IPS DF 19.7 (cell line): Measurements from ENCODE around the gene GPRIN2.
"Not testable (repeated sequence)": the region's sequence is repeated elsewhere in the genome, so short reads cannot be mapped to it uniquely, and the experiment has no call there.

Source experiments
- DNase-seq: peaks from one replicate; pipeline ENCODE4 v3.0.0-alpha.2; 2013; ENCODE audit warnings: low read depth, low spot score

GPRIN2 gene

GRCh38 chr10:46537309-46537708, 19.1 kb downstream of the GPRIN2 start:
- DNase-seq, result no peak

- no peak for DNase-seq
Measured at GRCh38 chr10:46536781-46537180, 19.7 kb downstream of the GPRIN2 start.

GRCh38 chr10:46536171-46536570, 20.3 kb downstream of the GPRIN2 start:
- no peak for DNase-seq

DNA sequence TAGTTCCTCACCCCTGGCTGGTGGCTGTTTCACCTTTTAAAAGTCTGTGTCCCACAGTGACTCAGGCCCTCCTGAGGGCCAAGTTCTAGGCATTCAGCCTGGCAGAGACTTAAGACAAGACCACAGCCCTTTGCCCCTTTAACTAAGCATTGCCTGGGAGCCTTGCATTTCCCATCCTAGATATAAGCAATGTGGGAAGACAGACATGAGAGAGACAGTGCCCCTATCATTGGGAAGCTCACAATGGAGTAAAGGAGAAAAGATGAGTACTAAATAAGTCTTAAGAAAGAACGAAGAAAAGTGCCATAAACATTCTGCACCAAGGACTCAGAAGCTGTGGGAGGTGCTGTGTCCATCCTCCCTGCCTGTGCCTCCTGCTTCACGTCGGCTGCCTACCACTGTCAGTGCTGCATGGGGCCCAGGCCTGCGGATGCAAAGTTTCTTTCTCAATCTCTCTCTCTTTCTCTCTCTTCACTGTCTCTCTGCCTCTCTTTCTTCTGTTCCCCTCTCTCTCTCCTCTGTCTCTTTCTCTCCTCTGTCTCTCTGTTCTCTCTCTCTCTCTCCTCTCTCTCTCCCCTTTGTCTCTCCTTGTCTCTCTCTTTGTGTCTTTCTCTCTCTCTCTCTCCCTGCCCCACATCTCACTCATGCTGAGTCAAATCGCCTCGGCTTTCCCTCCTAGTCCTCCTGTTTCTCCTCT, 21.5 kb downstream of the GPRIN2 start:
- DNase-seq, result no peak

DNA sequence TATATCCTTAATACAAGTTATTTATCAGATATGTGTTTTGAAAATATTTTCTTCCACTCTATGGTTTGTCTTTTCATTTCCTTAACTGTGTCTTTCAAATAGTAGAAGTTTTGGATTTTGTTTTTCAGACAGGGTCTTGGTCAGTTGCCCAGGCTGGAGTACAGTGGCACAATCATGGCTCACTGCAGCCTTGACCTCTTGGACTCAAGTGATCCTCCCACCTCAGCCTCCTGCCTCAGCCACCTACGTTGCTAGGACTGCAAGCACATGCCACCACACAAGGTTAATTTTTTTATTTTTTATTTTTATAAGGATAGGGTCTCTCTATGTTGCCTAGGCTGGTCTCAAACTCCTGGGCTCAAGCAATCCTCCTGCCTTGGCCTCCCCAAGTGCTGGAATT, 24.2 kb downstream of the GPRIN2 start:
- DNase-seq, result not testable (repeated sequence)

GRCh38 chr10:46530249-46531186, 25.9 kb downstream of the GPRIN2 start:
- DNase-seq, result no peak

DNA sequence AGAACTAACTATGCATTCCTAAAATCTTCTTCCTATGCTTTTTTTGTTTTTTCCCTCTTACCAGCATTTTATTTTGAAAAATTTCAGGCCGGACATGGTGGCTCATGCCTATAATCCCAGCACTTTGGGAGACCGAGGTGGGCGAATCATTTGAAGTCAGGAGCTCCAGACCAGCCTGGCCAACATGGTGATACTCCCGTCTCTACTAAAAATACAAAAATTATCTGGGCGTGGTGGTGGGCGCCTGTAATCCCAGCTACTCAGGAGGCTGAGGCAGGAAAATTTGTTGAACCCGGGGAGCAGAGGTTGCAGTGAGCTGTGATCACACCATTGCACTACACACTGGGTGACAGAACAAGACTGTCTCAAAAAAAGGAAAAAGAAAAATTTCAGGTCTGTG, 26.7 kb downstream of the GPRIN2 start:
- DNase-seq, result not testable (repeated sequence)

DNA sequence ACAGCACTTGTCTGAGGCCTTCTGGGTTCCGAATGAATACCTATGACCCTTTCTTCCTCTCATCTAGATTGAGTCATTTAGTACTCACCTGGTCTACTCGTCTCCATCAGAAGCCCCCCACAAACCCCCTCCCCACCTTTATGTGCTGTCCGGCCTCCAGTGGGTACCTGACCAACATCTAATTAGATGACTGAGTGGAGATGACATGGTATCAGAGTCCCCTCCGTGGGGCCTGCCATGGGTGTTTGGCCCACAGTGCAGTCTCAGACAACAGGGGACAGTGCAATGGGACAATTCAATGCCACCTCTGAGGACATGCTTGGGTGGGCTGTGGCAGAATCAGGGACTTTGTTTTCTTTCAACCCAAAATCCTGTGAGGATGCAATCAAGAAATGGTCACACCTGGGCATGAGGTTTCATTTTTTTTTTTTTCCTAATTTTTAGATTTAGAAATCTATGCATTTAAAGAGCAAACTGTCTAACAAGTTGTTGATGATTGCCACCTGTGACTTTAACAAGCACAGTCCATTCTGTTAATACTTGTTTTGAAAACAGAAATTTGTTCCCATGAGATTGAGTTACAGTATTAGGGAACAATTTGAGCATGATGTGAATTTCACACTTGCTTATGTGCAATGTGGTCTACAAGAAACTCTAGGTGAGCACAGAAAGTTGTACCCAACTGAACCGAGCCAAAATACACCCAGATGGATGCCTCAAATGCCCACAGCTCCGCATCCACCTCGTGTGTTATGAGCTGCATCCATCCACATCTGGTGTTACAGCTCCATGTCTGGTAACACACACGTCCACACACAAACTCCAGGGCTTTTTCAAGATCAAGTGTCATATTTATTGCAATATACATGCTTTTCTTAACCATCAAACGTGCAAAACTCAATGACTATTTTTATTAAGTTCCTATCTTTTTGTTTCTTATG, 27.5 kb downstream of the GPRIN2 start:
- no peak for DNase-seq

DNA sequence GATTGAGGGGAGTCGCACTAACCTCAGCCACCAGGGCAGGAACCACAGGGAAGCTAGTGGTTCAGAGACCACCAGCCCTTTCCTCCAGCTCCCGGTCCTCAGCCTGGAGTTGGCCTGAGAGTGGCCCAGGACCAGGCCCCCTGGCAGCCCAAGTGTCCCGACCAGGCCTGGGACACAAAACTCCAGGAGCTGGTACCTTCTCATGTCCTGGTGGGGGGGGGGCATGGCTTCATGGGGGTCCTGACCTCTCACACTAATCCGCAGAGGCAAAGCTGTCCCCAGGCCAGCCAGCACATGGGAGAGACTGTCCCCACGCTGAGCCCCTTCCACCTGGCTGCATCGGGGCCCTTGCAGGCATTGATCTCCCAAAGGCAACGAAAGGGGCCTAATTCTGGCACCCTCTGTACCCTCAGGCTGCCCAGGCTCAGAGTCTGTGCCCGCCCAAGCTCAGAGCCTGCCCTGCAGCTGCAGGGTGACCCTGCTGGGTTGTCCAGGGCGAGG, 28.2 kb downstream of the GPRIN2 start:
- DNase-seq, result no peak

DNA sequence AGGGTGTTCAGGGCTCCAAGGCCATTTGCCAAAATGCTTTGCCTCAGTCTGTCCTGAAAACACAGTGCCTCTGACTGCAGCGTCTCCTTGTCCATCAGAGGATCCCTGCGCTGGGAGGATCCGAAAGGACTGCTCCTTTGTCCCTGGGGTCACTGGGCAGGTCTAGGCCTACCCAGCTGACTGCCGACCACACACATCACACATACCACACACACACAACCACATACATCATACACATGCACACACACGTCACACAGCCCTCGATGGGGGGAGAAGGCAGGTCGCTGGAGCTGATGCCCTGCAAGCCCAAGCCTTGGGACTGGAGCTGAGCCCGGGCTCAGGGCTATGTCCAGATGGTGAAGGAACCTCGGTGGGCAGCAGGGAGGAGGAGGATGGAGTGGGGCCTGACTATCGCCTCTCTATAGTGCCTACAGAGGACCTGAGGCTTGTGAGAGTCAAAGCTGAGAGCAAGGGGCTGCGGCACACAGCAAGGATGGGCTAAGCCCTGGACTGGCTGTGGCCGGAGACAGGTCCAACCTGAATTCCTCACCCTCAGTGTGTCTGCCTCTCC, 29.1 kb downstream of the GPRIN2 start:
- no peak for DNase-seq

- DNase-seq, result no peak
Measured at GRCh38 chr10:46526682-46527038, 29.8 kb downstream of the GPRIN2 start.

DNA sequence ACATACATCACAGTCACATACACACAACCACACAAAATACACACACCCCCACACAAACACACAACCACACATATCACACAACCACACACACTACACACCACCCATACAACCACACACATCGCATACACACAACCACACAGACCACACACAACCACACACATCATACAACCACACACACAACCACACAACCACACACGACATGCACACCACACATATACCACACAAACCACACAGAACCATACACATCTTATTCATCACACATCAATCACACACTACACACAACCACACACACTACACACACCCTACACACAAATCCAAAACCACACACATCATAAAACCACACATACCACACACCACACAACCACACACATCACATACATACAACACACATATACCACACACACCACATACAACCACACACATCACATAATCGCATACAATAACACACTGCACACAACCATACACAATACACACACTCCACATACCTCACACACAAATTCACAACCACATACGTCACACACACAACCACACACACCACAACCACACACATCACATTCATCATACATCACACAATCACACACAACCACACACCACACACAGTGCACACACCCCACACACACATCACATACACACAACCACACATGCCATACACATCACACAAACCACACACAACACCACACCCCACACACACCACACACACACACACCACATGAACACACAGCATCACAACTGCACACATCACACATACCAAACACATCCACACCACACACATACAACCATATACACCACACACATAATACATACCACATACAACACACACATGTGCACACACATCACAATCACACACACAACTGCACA, 30.4 kb downstream of the GPRIN2 start:
- no peak for DNase-seq

DNA sequence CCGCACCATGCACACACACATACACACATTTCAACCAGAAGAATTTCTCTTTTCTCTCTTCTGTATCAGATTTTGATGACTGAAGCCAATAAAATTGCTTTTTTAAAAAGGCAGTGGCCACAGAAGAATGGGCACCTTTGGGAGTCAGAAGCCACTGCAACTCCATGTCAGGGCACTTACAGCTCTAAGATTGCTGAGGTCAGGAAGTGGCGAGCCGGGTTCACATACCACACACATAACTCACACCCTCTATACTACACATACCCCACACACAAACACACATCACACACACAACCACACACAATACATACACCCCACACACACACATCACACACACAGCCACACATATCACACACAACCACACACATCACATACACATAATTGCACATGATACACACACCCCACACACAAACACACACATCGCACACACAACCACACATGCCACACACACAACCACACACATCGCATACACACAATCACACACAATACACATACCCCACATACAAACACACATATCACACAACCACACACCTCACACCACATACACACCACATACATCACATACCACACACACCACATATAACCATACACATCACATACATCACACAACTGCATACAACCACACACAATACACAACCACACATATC, 31.2 kb downstream of the GPRIN2 start:
- DNase-seq, result no peak

DNA sequence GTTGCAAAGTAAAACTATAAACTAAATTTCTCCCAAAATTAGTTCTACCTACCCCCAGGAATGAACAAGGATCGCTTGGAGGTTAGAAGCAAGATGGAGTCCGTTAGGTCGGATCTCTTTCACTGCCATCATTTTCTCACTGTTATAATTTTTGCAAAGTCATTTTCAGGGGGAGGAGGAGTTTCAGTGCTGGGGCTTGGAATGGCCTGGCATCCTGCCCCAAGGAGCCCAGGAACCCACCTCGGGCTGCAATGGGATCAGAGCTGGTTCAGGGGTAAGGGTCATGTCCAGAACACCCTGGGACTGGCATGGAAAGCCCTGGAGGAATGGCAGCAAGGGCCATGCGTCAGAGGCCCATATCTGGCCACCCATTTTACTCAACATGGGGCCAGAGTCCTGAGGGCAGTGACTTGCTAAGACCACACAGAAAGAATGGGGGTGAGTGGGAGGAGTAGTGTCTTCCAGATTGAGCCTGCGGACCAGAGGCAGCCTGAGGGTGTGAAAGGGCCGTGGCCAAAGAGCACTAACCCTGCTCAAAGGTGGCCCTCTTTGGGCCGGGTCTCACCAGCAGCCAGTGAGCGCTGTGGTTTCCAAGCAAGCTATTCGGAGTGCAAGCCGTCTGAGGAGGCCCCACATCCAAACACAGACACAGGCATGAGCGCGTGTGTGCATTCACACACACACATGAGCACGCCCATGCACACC, 31.8 kb downstream of the GPRIN2 start:
- no peak for DNase-seq

DNA sequence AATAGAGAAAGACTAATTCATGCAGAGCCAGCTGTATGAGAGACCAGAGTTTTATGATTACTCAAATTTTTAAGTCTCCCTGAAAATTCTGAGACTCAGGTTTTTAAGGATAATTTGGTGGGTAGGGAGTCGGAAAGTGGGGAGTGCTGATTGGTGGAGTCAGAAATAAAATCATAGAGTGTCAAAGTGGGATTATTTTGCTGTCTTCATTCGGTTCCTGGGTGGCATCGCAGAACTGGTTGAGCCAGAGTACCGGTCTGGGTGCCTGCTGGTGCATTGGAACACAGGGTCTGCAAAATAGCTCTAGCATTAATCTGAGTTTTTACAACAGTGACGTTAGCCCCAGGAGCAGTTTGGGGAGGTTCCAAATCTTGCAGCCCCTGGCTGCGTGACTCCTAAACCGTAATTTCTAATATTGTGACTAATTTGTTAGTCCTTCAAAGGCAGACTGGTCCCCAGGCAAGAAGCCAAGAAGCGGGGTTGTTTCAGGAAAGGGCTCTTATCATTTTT, 32.4 kb downstream of the GPRIN2 start:
- no peak for DNase-seq

DNA sequence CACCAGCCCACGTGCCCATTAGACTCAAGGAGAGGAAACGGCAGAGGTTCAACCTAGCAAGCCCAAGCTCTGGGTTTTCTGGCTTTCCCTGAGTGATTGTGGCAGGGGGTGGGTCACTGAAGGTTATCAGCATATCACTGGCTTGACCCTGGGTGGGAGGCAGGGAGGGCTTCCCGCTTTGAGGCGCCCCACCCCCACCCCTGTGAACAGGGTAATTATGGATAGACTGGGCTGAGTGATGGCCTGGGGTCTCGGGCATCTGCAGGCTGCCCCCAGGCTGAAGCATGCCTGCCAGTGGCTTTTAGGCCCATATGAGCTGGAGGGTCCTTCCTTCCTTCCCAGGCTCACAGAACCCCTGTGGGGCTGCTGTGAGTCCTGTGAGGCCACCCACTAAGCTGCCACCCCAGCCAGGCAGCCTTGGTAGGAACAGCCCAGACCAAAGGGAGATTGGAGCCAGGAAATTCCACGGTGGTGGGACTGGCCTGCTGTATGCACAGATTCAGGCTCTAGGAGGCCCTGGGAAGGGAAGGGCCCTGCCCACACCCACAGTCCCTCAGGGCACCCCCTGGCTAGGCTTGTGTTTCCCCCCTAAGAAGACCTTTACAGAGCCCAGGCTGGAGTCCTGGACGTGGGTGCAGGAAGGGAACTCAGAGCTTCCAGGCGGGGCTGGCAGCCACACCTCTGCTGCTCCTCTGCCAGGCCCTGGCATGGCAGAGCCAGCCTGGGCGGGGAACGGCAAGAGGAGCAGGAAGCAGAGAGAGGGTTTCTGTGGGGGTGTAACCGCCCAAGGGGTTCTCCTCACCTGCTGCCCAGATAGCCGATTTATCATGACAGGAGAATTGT, 33.1 kb downstream of the GPRIN2 start:
- DNase-seq, result no peak

GRCh38 chr10:46522295-46523118, 34.0 kb downstream of the GPRIN2 start:
- no peak for DNase-seq
